ENCODE data around the gene DNAH10. TPM values are rescaled to one million over a fixed set of nuclear protein-coding genes. Genes with fewer than 3 reads are reported as not detected.

DNAH10 gene
- total and polyA plus RNA-seq, 12 donors, result 0.06 to 1.5 (median 0.28) TPM

DNA sequence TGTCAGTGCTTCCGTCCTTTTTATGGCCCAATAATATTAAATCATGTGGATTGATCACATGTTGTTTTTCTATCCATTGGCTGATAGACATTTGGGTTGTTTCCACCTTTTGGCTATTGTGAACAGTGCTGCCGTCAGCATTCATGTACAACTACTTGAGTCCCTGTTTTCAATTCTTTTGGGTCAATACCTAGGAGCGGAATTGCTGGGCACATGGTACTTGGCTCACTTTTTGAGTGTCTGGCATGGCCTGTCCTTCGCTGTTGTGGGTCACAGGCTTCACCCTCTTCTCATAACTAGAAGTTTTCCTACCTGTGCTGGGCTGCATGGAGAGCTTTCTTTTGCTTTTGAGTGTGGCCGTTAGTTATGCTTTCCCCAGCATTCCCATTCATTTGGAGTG, 72.7 kb downstream of the DNAH10 start:
- Histone ChIP-seq H3K27me3 (no peaks in the 10 kb centered on the region), H3K27ac (no peak overlapping the region), H3K9me3 (replicated peaks in 1 of 3) (no peaks in the 10 kb centered on the region), H3K36me3 (replicated peaks in 1 of 2) (no peaks in the 10 kb centered on the region), H3K4me1 (replicated peaks in 1 of 2) (no peaks in the 10 kb centered on the region), H3K4me3 (no peak overlapping the region)
- no peak for DNase-seq
- 80 to 96% (median 87%) methylated on average over 5 of the region's 5 CpGs for WGBS, 4 donors
- intact Hi-C loops (cut with DNase I), result no loop called here
- no peak for TF ChIP-seq POLR2A (IDR thresholded peaks at IDR 0.05)
- TF ChIP-seq CTCF (IDR thresholded peaks at IDR 0.05), result no peak

DNA sequence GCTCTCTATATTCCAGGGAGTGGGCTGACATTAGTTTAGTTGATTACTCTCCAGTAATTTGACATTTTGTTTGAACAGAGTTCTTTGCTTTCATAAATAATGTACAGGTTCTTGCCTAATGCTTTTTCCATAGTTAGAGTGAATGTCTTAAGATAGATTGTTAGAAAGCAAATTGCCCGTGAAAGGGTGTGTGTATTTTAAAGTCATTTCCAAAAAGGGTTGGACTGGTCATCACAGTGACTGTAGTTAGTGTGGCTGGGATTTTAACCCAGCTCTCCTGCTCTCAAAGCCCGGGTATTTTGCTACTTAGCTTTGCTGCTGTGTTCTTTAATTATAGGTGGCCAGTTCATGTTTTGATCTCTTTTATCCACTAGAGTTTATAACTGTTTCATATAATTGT, 74.2 kb downstream of the DNAH10 start:
- Histone ChIP-seq H3K9me3 (replicated peaks in 1 of 3) (no peaks in the 10 kb centered on the region), H3K36me3 (replicated peaks in 1 of 2) (no peaks in the 10 kb centered on the region), H3K4me3 (no peak overlapping the region), H3K27me3 (peaks cover 1% of the 10 kb centered on the region), H3K27ac (no peak overlapping the region), H3K4me1 (replicated peaks in 1 of 2) (no peaks in the 10 kb centered on the region)
- TF ChIP-seq POLR2A (IDR thresholded peaks at IDR 0.05), result no peak
- TF ChIP-seq CTCF (IDR thresholded peaks at IDR 0.05), result no peak
- intact Hi-C loops (cut with DNase I), result no loop called here
- WGBS, 4 donors, result 56 to 71% (median 66%) methylated on average over 2 of the region's 2 CpGs
- no peak for DNase-seq

DNA sequence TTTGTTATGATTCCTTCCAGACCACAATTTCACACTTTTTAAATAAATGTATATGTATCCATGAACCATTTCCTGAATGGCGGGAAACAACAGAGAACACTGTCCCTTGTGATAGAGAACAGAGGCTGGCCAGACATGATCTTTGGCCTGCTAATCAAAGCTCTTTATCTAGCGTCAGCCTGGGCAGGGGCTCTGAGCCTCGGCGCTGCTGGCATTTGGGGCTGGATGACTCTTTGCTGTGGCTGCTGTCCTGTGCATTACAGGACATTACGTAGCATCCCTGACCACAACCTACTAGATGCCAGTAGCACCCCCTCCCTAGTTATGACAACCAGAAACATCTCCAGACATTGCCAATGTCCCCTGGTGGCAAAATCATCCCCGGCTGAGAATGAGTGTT, 77.7 kb downstream of the DNAH10 start:
- TF ChIP-seq CTCF (IDR thresholded peaks at IDR 0.05) (no peak), POLR2A (IDR thresholded peaks at IDR 0.05) (no peak)
- intact Hi-C loops (cut with DNase I), result no loop called here
- Histone ChIP-seq H3K27ac (no peak overlapping the region), H3K9me3 (replicated peaks in 1 of 3) (no peaks in the 10 kb centered on the region), H3K4me3 (no peak overlapping the region), H3K27me3 (peaks cover 5% of the 10 kb centered on the region), H3K36me3 (replicated peaks in 1 of 2) (no peaks in the 10 kb centered on the region), H3K4me1 (replicated peaks in 1 of 2) (no peaks in the 10 kb centered on the region)
- DNase-seq, result no peak
- WGBS, 4 donors, result 54 to 70% (median 67%) methylated on average over 6 of the region's 6 CpGs

GRCh38 chr12:123840765-123841425, 78.8 kb downstream of the DNAH10 start:
- H3K4me1 ChIP-seq (replicated peaks in 1 of 2), result no peaks in the 10 kb centered on the region
- no peaks in the 10 kb centered on the region for H3K36me3 ChIP-seq (replicated peaks in 1 of 2)
- peaks cover 5% of the 10 kb centered on the region for H3K27me3 ChIP-seq
- 83 to 93% (median 92%) methylated on average over 16 of the region's 16 CpGs for WGBS, 4 donors
- H3K27ac ChIP-seq, result no peak overlapping the region
- no peak for DNase-seq
- TF ChIP-seq CTCF (IDR thresholded peaks at IDR 0.05), result no peak
- no peak for TF ChIP-seq POLR2A (IDR thresholded peaks at IDR 0.05)
- H3K4me3 ChIP-seq, result no peak overlapping the region
- no peaks in the 10 kb centered on the region for H3K9me3 ChIP-seq (replicated peaks in 1 of 3)
- intact Hi-C loops (cut with DNase I), result no loop called here

Data from adrenal gland (tissue), 12 donors.